GM19240 (cell line): ENCODE measurements around the gene PHLDB2.

Experiments used
- DNase-seq: peaks from one replicate; pipeline ENCODE4 v3.0.0; 2011; ENCODE audit warnings: low spot score; ENCODE audit not compliant: insufficient read length

The PHLDB2 gene

GRCh38 chr3:111923095-111923771 lies 64.2 kb downstream of the PHLDB2 start:
- DNase-seq, result no peak

DNA sequence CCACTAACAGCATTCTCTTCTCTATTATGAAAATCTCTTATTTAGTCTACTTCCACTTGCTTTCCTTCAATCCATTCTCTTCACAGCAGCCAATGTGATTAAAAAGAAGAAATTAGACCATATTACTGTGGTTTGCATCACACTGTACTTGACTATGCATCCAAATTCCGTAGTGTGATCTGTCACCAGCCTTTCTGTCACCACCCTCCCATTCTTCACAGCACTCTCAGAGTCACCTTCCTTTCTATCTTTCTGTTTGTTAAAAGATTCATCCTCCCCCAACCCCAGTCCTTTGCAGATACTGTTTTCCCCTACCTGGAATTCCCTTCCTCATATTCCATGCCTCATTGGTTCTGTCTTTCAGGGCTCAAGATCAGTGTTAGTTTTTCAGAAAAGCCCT lies 64.7 kb downstream of the PHLDB2 start:
- no peak for DNase-seq

DNA sequence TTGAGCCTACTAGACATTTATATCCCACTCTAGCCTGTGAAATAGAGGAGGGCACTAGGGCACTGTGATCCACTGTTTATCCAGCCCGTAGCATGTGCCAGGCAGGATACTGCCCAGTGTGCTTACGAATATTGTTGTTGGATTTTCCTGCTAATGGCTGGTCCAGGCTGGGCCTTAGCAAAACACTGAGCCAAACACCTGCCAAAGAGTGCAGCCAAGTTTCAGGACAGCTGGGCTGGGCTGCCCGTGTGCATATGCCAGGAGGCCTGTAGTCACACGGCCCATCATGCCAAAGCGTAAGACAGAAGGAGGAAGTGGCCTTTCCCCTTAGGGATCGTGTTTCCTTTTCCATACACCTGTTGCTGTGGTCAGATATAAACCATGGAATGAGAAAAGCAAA lies 65.2 kb downstream of the PHLDB2 start:
- no peak for DNase-seq

GRCh38 chr3:111926266-111926676 lies 67.2 kb downstream of the PHLDB2 start:
- DNase-seq, result no peak

DNA sequence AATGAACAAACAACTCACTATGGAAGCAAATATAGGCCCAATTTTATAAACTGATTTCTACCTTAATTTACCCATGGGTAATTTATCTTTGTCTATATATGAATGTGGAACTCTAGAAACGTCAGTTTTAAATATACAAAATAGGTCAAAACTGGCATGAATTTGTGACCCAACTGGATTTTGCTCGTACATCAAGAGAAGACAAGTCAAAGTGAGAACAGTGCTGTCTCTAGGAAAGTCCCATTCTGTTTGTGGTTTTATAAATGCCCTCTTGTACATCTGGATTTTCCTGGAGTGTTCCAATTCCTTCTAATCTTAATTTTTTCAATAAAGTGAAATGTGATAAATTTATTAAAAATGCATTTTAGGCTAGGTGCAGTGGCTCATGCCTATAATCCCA lies 69.5 kb downstream of the PHLDB2 start:
- DNase-seq, result no peak

DNA sequence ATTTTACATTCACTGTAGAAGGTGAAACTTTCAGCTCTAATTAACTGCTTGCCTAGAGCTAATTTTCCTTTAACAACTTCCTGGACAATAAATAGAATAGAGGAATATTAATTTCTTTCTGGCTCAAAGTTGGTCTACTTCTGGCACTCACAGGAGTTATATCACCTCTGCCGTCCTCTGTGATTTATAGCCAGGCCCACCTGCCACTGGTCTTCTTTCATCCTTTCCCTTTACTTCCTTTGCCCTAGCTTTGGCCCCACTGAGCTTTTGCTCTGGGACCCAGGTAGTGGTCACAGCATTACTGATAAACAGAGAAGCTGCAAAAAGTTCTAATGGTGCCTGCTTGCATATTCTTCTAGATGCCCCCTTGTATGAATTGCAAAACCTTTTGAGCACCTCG lies 70.4 kb downstream of the PHLDB2 start:
- no peak for DNase-seq

DNA sequence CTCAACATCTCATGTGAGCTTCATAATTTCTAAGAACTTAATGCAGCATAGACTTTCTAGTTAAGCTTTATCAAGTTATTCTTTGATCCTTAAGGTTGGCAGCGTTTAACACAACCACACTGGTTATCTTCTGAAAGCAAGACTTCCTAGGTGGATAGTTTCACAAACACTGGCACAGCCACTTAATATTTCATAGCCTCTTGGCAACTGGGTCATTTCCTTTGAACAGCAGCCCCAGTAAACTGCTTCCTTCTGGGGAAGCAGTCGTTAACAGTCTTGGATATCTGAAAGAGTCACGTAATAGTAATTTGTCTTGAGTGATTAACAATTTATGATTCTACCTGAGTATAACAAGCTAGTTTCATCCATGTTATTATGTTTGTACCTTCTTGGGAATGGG lies 73.9 kb downstream of the PHLDB2 start:
- no peak for DNase-seq

- DNase-seq, result no peak
Observed at GRCh38 chr3:111936191-111936841, 77.3 kb downstream of the PHLDB2 start.

DNA sequence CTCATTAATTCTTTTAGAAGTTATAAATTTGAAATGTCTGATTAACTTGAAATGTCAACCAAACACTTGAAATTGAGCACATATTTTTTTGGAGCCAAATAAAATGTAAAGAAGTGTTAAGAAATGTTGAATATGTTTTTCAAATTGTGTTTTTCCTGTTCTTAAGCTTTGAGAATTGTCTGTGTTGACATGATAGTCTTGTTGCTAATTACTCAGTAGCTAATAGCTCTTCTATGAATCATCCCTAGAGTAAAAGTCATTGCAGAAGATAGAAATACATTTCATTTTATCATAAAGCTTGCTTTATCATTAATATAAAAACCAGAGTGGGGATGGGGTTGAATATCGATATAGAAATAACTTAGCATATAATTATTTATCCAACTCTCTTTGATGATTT lies 77.9 kb downstream of the PHLDB2 start:
- no peak for DNase-seq

DNA sequence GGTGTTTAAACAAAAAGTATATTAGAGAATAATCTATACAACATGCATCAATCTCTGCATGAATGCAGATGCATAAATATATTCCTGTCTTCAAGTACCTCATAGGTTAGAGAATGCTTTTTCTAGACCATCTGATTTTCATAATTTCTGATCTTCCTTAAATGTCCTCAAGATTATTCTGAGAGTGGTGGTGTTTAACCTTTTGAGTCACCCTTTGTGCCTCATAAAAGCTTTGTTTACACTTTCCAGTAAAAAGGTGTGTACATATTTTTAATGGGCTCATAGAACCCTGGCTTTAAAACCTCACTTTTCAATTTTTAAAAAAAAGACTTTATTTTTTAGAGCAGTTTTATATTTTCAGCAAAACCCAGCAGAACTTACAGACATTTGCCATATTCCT lies 78.8 kb downstream of the PHLDB2 start:
- DNase-seq, result no peak

GRCh38 chr3:111939873-111940272 lies 80.8 kb downstream of the PHLDB2 start:
- DNase-seq, result no peak

DNA sequence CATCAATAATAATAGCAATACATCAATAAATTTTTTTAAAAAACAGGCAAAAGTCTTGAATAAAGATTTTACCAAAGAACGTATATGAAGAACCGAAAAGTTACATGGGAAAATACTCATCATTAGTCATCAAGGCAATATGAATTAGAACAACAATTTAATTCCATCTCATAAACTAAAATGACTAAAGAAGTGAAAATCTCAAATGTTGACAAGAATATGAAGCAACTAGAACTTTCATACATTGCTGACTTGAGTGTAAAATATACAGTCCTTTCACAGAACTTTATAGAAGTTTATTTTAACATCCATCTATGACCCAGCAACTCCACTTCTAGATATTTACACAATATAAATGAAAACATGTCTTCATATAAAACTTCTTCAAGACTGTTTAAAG lies 84.5 kb downstream of the PHLDB2 start:
- DNase-seq, result no peak

GRCh38 chr3:111944372-111944771 lies 85.3 kb downstream of the PHLDB2 start:
- no peak for DNase-seq

- no peak for DNase-seq
Observed at GRCh38 chr3:111947231-111947630, 88.2 kb downstream of the PHLDB2 start.

GRCh38 chr3:111948786-111949185 lies 89.7 kb downstream of the PHLDB2 start:
- DNase-seq, result no peak

DNA sequence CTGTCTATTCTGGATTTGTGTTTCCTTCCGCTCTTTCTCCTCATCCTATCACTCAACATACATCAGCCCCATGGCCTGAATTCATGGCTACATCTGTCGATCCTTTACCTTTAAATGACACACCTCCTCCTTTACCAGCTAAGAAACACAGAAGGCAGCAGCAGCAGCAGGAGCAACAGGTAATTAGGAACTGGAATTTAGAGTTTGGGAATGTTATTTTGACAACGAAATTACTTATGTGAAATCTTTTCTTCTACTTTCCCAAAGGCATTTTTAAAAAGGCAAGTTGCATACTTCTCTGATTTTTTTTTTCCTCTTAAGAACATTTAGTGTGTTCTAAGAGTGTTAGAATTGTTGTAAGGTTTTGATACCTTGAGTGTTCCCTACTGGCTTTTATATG lies 90.6 kb downstream of the PHLDB2 start:
- no peak for DNase-seq

GRCh38 chr3:111951032-111951431 lies 92.0 kb downstream of the PHLDB2 start:
- DNase-seq, result no peak

- DNase-seq, result no peak
Observed at GRCh38 chr3:111952086-111952485, 93.0 kb downstream of the PHLDB2 start.

GRCh38 chr3:111952866-111953450 lies 93.9 kb downstream of the PHLDB2 start:
- no peak for DNase-seq

DNA sequence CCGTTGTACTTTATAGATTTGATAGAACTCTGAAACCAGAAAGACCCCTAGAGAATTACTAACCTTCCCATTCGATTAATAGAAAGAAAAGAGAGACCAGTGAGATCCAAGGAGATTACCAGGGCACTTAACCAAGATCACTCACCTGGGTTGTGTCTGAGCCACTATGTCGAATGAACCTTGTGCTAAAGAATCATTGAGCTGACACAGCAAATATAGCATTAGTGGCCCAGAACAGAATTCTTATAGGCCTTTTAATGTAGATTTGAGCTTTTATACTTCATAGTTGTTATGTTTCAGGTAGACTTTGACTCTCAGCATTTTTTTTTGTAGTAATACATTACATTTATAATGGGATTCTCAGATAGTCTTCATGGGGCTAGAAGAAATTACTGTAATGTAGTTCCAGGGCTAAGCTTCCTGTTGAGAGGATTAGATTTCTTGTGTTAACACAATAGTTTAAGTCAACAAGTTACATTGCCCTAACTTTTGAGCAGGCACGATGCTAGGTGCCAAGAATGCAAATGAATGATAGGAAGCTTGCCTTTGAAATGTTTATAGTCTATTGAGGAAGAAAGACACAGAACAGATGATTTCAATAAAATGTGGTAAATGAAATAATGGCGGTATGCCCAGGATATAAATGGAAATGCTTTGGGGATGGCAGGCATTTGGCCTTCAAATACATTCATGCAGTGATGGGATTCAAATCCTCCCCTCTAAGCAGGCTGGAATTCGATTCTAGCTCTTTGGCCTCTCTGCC lies 95.3 kb downstream of the PHLDB2 start:
- DNase-seq, result no peak

DNA sequence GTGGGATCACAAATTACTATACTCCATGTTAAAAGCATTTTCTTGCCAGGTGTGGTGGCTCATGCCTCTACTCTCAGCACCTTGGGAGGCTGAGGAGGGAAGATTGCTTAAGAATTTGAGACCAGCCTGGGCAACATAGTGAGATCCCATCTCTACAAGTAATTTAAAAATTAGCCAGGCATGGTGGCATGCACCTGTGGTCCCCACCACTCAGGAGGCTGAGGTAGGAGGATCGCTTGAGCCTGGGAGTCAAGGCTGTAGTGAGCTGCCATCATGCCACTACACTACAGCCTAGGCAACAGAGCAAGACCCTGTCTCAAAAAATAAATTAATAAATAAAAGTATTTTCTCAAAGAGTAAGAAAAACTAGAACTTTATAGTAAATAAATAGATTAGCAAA lies 96.8 kb downstream of the PHLDB2 start:
- DNase-seq, result no peak

GRCh38 chr3:111956449-111956848 lies 97.4 kb downstream of the PHLDB2 start:
- no peak for DNase-seq
